ENCODE measurements around the gene ZFY.

The ZFY gene

DNA sequence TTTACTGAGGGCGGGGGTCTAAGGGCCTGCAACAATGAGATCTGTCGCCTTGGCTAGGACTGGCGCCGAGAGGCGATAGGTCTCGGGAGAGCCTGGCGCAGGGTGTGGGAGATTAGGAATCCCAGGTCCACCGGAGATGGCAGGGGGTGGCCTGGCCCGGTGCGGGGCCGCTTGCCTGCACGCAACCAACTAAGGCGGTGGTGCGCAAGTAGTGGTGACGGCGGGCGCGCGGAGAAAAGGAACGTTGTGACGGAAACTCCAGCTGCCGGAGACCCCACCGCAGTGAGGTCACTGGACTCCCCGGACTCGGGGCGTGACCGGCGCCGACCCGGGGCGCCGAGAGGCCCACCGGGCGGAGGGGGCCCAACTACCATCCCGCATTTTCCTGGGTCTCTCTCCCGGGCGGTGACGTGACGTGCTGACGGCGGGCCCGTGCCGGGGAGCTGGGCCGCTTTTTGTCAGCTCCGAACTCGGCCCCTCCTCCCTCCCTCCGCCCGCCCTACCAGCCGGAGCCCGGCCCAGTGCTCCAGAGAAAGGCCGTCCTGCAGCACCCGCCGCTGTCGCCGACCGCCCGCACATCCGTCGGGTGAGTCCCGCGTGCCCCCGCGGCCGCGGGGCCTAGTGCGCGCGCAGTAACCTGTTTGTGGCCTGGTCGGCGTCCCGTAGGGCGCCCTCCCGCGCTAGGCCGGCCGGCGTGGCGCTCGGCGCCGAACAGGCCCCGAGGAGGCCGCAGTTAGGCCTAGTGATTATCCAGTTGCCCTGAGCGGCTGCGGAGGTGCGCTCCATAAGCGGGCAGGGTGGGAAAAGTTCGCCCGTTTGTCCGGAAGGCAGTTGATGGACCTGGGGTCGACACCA is at the start of gene ZFY:
Gene ZFY (plus strand): TSS at position 521 of the 855 bp plus-strand sequence. CDS start 18,556 bp downstream, outside the sequence.
- peak in 1 of 3 experiments; percentile 10 for DNase-seq (ENCODE audit: low read depth in 2 of 3, low spot score in 2 of 3)

GRCh38 chrY:2885880-2886279 is 49.3 kb upstream of the ZFY start:
- DNase-seq (ENCODE audit: low read depth in 2 of 3, low spot score in 2 of 3), result no peak

DNA sequence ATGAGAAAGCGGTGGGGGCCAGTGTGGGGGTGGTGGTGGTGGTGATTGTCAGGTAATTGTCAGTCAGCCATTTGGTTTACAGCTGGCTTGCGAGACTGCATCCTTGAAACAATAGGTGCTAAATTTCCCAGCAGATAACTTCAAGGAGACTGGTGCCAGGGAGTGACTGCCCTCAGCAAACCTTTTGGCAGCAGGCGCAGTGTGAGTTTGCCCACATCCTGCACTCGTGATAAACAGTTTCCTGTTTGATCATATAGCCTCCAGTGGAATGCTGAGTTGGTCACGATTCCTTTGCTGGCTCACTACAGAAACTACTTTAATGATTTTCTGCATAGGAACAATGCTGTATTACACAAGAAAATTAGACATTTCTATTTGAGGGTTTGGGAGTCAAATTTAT is 47.8 kb upstream of the ZFY start:
- no peak for DNase-seq (ENCODE audit: low read depth in 2 of 3, low spot score in 2 of 3)

- DNase-seq (ENCODE audit: low read depth in 2 of 3, low spot score in 2 of 3), result no peak
Measured at GRCh38 chrY:2887955-2888354, 47.2 kb upstream of the ZFY start.

DNA sequence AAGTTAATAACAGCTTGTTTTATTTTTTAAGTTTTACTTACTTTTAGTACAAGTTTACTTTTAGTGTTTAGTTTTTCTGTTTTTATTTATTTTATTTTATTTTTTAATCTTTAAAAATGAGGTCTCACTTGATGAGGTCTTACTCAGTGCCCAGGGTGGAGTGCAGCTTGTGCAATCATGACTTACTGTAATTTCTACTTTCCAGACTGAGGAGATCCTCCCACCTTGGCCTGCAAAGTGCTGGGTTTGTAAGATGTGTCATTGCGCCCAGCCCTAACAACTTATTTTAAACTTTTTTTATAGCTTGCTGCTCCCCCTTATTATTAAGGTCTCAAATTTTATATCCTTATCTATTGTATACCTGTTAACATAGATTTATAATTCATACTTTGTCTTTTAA is 41.7 kb upstream of the ZFY start:
- no peak for DNase-seq (ENCODE audit: low read depth in 2 of 3, low spot score in 2 of 3)

DNA sequence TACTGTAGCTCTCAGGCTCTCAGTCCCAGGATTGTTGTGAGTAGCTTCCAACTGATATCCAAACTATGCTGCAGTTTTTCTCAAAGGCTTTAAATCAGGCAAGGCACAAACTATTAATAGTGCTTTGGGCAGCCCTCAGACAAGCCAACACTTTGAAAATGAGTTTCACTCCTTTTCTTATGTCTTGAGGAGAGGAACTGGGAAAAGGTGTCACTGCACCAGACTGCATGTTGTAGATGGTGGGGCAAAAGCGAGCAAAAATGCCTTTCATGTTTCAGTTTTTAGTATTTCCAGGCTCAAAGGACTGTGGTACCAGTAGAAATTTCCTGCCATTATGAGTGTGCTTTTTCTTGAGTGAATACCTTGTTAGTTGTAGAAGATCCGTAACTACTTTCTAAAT is 39.1 kb upstream of the ZFY start:
- no peak for DNase-seq (ENCODE audit: low read depth in 2 of 3, low spot score in 2 of 3)

DNA sequence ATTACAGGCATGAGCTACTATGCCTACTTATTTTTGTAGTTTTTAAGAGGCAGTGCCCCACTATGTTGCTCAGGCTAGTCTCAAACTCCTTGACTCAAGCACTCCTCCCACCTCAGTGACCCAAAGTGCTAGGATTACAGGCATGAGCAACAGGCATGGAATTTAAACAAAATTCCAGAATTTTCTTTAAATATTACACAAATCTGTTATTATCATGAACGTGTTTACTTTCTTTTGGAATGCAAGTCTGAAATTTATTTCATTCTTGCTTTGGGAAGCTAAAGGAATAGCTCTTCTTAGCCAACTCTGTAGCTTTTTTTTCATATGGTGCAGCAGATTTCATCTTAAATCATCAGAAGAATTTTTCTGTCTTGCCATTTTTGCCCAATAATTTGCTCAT is 27.8 kb upstream of the ZFY start:
- DNase-seq (ENCODE audit: low read depth in 2 of 3, low spot score in 2 of 3), result no peak

DNA sequence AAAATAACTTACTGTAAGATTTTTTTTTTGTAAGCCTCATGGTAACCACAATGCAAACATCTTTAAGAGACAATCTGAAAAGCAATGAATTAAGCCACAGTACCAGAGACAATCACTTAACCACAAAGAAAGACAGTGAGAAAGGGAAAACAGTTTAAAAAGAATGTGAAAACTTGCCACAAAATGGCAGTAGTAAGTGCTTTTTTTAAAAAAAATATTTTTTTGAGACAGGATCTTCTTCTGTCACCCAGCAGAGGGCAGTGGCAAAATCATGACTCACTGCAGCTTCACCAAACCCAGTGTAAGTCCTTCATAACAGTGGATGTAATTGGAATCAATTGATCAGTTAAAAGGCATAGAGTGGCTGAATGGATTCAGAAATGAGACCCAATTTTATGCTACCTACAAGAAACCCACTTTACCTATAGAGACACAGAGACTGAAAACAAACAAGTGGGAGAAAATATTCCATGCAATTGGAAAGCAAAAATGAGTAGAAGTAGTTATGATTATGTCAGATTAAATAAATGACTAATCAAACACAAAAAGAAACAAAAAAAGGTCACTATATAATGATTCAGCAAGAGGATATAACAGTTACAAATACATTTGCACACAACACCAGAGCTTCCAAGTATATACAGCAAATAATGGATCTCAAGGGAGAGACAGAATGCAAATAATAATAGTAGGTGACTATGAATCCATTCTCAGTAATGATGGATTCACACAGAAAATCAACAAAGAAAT is 21.9 kb upstream of the ZFY start:
- DNase-seq (ENCODE audit: low read depth in 2 of 3, low spot score in 2 of 3), result no peak

DNA sequence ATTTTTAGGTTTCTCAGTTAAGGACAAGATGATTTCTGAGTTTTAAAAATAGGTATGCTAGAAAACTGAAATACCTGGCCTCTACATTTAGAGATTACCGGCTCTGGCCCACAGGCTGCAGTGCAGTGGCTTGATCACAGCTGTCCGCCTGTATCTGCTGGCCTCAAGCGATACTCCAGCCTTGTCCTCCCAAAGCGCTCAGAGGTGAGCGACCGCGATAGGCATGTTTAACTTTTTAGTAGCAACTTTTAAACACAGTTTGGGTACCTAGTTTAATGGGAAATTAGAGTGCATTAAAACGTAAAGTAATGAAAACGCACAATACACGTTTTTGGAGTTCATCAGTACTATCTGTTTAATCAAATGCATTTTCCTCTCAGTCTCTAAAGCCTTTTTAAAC is 1.1 kb upstream of the ZFY start:
- no peak for DNase-seq (ENCODE audit: low read depth in 2 of 3, low spot score in 2 of 3)

- peak in 1 of 3 experiments; percentile 61 for DNase-seq (ENCODE audit: low read depth in 2 of 3, low spot score in 2 of 3)
Measured at GRCh38 chrY:2935716-2936435, 695 bp downstream of the ZFY start.

DNA sequence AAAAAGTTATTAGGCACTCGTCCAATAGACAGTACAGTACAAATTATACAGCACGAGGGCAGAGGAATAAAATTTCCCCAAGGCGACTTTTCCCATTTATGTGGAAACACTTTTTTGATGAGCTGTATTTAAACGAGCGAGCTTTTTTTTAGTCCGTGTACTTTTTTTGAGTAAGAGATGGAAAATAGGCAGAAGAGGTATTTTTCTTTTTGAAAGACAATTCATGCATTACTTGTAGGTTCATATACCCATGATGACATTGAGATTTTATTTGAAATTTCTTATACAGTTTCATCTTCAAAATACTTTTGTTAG is 1.2 kb downstream of the ZFY start:
- DNase-seq (ENCODE audit: low read depth in 2 of 3, low spot score in 2 of 3), result no peak

GRCh38 chrY:2937149-2937548 is 2.0 kb downstream of the ZFY start:
- no peak for DNase-seq (ENCODE audit: low read depth in 2 of 3, low spot score in 2 of 3)

GRCh38 chrY:2949590-2950252 is 14.5 kb downstream of the ZFY start:
- DNase-seq (ENCODE audit: low read depth in 2 of 3, low spot score in 2 of 3), result no peak

DNA sequence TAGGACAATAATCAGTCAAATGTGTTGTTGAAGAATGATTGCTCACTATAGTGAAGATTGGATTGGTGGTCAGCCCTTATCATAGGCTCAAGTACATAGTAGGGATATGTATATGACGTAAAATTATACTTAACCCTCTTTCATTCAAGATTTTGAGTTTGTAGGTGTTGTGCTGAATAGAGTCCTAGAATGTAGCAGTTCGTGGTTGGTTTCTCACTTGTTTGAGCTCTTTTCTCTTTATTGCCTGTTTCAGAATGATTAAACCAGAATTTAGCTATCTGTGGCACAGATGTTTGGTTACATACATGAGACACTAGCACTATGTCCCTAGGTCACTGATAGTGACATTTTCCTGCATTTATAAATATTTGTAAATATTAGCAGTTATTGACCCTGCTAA is 15.5 kb downstream of the ZFY start:
- DNase-seq (ENCODE audit: low read depth in 2 of 3, low spot score in 2 of 3), result no peak

DNA sequence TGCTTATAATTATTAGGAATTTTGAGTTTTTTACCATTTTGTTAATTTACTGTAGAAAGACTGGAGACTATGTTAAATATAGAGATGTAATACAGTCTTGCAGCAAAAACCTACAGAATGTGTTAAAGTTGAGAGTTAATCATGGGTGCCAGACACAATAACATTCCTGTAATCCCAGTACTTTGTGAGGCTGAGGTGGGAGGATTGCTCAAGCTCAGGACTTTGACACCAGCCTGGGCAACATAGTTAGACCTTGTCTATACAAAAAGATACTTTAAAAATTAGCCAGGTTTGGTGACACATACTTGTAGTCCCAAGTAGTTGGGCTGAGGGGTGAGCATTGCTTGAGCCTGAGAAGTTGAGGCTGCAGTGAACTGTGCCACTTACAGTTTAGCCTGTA is 17.7 kb downstream of the ZFY start:
- DNase-seq (ENCODE audit: low read depth in 2 of 3, low spot score in 2 of 3), result no peak

DNA sequence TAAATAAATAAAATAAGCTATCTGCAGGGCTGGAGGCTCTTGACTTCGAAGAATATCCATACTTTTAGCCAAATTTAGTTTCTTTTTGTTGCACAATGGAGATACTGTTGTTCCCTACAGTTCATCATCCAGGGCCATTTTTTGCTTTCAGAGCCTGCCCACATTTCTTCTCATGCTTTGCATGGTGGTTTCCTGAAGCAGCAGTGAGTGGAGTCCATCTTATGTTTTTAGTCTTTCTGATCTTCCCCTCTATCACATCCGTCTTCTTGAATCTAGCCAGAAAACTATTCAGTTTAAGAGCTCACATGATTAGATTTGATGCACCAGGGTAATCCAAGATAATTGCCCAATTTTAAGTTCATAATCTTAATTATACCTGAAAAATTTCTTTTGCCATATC is 19.6 kb downstream of the ZFY start:
- no peak for DNase-seq (ENCODE audit: low read depth in 2 of 3, low spot score in 2 of 3)

GRCh38 chrY:2955561-2955960 is 20.4 kb downstream of the ZFY start:
- DNase-seq (ENCODE audit: low read depth in 2 of 3, low spot score in 2 of 3), result no peak

DNA sequence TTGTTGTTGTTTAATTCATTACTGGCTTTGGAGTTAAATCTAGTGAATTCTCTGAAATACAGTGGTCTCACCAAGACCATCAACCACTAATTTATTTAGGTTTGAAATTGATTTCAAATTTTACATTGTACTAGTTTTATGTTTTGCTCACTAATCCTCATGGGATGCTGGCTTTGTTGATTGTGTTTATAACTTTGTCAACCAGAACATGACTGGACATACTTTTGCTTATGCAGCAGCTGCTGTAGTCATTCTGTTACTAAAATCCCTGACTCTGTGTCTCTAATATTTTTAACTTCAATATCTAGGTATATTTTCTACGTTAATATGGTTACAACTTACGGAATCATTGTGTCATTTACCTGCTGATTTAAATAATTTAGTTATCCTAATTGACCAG is 26.9 kb downstream of the ZFY start:
- no peak for DNase-seq (ENCODE audit: low read depth in 2 of 3, low spot score in 2 of 3)

- DNase-seq (ENCODE audit: low read depth in 2 of 3, low spot score in 2 of 3), result no peak
Measured at GRCh38 chrY:2964814-2965213, 29.6 kb downstream of the ZFY start.

GRCh38 chrY:2965629-2966028 is 30.4 kb downstream of the ZFY start:
- no peak for DNase-seq (ENCODE audit: low read depth in 2 of 3, low spot score in 2 of 3)

DNA sequence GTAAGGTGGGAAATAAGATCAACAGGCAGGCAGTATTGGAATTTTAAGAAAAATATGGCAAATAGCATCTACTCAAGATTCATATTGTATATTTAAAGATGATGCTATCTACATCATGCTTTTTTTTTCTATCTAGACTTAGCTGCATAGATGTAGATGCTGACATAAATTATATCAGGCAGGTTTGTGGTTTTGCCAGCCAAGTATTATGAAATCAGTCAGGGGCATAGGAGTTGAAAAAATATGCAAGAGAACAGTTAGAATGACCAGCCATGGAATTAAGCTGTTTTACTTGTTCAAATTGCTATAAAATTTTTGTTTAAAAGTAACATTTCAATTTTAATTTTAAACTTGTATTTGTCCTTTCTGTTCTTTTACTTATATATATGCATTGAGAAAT is 34.4 kb downstream of the ZFY start:
- no peak for DNase-seq (ENCODE audit: low read depth in 2 of 3, low spot score in 2 of 3)

GRCh38 chrY:2972708-2973107 is 37.5 kb downstream of the ZFY start:
- no peak for DNase-seq (ENCODE audit: low read depth in 2 of 3, low spot score in 2 of 3)

All from activated CD8-positive, alpha-beta memory T cell treated with anti-CD3 and anti-CD28 coated beads for 48 hours (primary cell).